Glutamatergic neuron (in vitro differentiated cells): ENCODE results near the gene PAM. TPM values are rescaled to one million over a fixed set of nuclear protein-coding genes. Genes with fewer than 3 reads are reported as not detected.

ENCODE experiments used
- DNase-seq: peaks from one replicate; pipeline ENCODE4 v3.0.0; 2022
- H3K27ac Mint-ChIP-seq: one replicate; pipeline ENCODE4 v1.8.0; 2020; ENCODE audit warnings: mild to moderate bottlenecking, mixed read lengths, inconsistent platforms; ENCODE audit not compliant: unreplicated experiment
- H3K27me3 Mint-ChIP-seq: one replicate; pipeline ENCODE4 v1.8.0; 2020; ENCODE audit warnings: mild to moderate bottlenecking, moderate library complexity, mixed read lengths, inconsistent platforms; ENCODE audit not compliant: unreplicated experiment
- H3K36me3 Mint-ChIP-seq: one replicate; pipeline ENCODE4 v1.8.0; 2020; ENCODE audit warnings: mild to moderate bottlenecking, mixed read lengths, inconsistent platforms; ENCODE audit not compliant: unreplicated experiment
- H3K4me1 Mint-ChIP-seq: one replicate; pipeline ENCODE4 v1.8.0; 2020; ENCODE audit warnings: mild to moderate bottlenecking, low read depth, mixed read lengths, inconsistent platforms; ENCODE audit not compliant: unreplicated experiment
- H3K4me3 Mint-ChIP-seq: one replicate; pipeline ENCODE4 v1.8.0; 2020; ENCODE audit warnings: mild to moderate bottlenecking, mixed read lengths, inconsistent platforms; ENCODE audit not compliant: unreplicated experiment
- H3K9me3 Mint-ChIP-seq: one replicate; pipeline ENCODE4 v1.8.0; 2020; ENCODE audit warnings: mild to moderate bottlenecking, moderate library complexity, mixed read lengths, inconsistent platforms; ENCODE audit not compliant: unreplicated experiment
- CTCF ChIP-seq: fragments of 200-600 bp; sonication (generic); IDR thresholded peaks from one replicate; pipeline ENCODE4 v1.5.0; 2021; ENCODE audit not compliant: partially characterized antibody, unreplicated experiment
- total RNA-seq: library from RNA; stranded (reverse); fragmentation: NEBNext Ultra II Directional; extraction: Animal tissue kit (Norgen Biotek cat#: 25700); gene quantifications from one replicate; pipeline ENCODE4 v1.2.1, GENCODE V29; 2021; ENCODE audit not compliant: unreplicated experiment

The PAM gene
- total RNA-seq, 1 donor from 2014 or later, result 192 TPM

- TF ChIP-seq CTCF, result no peak
- Mint-ChIP-seq H3K9me3 (peaks cover 2% of the 10 kb centered on the region), H3K27ac (no peak overlapping the region), H3K36me3 (no peaks in the 10 kb centered on the region), H3K4me3 (no peak overlapping the region), H3K27me3 (peaks cover 4% of the 10 kb centered on the region), H3K4me1 (peaks cover 39% of the 10 kb centered on the region)
- no peak for DNase-seq
Observed at GRCh38 chr5:102891175-102891574, 136.1 kb downstream of the PAM start.

- no peak for DNase-seq
- Mint-ChIP-seq H3K4me3 (no peak overlapping the region), H3K9me3 (no peaks in the 10 kb centered on the region), H3K27ac (no peak overlapping the region), H3K4me1 (peaks cover 33% of the 10 kb centered on the region), H3K36me3 (no peaks in the 10 kb centered on the region), H3K27me3 (peaks cover 2% of the 10 kb centered on the region)
- TF ChIP-seq CTCF, result no peak
Observed at GRCh38 chr5:102893942-102894341, 138.8 kb downstream of the PAM start.

GRCh38 chr5:102895234-102895633 is 140.1 kb downstream of the PAM start:
- H3K27ac Mint-ChIP-seq, result no peak overlapping the region
- H3K4me3 Mint-ChIP-seq, result no peak overlapping the region

GRCh38 chr5:102895976-102896375 is 140.9 kb downstream of the PAM start:
- no peak for DNase-seq
- TF ChIP-seq CTCF, result no peak
- Mint-ChIP-seq H3K4me1 (peaks cover 33% of the 10 kb centered on the region), H3K4me3 (no peak overlapping the region), H3K9me3 (no peaks in the 10 kb centered on the region), H3K27ac (peak overlapping the region; percentile 53), H3K36me3 (no peaks in the 10 kb centered on the region), H3K27me3 (peaks cover 4% of the 10 kb centered on the region)

More at GRCh38 chr5:102895234-102895633, 140.1 kb downstream of the PAM start:
- Mint-ChIP-seq H3K27me3 (peaks cover 4% of the 10 kb centered on the region), H3K36me3 (no peaks in the 10 kb centered on the region), H3K9me3 (no peaks in the 10 kb centered on the region), H3K4me1 (peaks cover 35% of the 10 kb centered on the region)
- no peak for TF ChIP-seq CTCF
- DNase-seq, result no peak

- Mint-ChIP-seq H3K4me1 (peaks cover 34% of the 10 kb centered on the region), H3K36me3 (peaks cover 4% of the 10 kb centered on the region), H3K27me3 (peaks cover 2% of the 10 kb centered on the region), H3K4me3 (peak overlapping the region; percentile 84), H3K9me3 (peaks cover 3% of the 10 kb centered on the region), H3K27ac (peak overlapping the region; percentile 91)
- TF ChIP-seq CTCF, result no peak
- DNase-seq, result no peak
Observed at GRCh38 chr5:102901424-102902134, 146.5 kb downstream of the PAM start.
